PC-9 (cell line): ENCODE results near the gene SUN1.

ENCODE experiments used
- EZH2 ChIP-seq: fragments of 200-600 bp; sonication (generic); IDR thresholded peaks from 2 replicates; pipeline ENCODE4 v1.8.0; 2017; ENCODE audit warnings: antibody characterized with exemption, low read depth
- TF ChIP-seq, protein P1 (sequence below): fragments of 200-600 bp; sonication (generic); conservative IDR thresholded peaks from 2 replicates; pipeline ENCODE4 v1.6.1; 2017; ENCODE audit warnings: mixed run types, antibody characterized with exemption, mild to moderate bottlenecking, moderate library complexity

DNA sequence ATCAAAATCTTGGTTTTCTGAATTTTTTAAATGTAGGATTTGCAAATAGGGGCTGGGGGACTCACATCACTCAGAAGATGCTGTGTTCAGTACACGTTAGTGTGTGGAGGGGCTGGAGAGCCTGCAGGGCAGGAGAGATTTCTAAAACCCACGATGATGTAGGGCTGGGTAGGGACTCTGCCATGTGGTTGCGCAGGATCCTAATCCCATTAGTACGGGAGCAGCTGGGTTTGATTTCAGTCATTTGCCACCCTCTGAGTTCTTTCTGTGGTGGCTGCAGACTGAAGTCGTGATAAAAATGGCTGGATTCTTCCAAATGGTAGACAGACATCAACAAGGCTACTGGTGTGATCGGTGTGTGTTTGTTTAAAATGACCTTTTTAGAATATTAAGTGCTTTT is 29.9 kb downstream of the SUN1 start:
- TF ChIP-seq, protein P1, sequence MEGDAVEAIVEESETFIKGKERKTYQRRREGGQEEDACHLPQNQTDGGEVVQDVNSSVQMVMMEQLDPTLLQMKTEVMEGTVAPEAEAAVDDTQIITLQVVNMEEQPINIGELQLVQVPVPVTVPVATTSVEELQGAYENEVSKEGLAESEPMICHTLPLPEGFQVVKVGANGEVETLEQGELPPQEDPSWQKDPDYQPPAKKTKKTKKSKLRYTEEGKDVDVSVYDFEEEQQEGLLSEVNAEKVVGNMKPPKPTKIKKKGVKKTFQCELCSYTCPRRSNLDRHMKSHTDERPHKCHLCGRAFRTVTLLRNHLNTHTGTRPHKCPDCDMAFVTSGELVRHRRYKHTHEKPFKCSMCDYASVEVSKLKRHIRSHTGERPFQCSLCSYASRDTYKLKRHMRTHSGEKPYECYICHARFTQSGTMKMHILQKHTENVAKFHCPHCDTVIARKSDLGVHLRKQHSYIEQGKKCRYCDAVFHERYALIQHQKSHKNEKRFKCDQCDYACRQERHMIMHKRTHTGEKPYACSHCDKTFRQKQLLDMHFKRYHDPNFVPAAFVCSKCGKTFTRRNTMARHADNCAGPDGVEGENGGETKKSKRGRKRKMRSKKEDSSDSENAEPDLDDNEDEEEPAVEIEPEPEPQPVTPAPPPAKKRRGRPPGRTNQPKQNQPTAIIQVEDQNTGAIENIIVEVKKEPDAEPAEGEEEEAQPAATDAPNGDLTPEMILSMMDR = no peak
- no peak for TF ChIP-seq EZH2
